Tibial artery (tissue), 4 donors: ENCODE measurements around the gene TRIM8.

Source experiments
- DNase-seq, 2 donors: peaks; one replicate each; pipeline ENCODE4 v3.0.0-alpha.2; 2019
- H3K27ac ChIP-seq, 2 donors: fragments of 200-600 bp; sonication (generic) in 1 of 2; 1 replicate in 1 of 2; 2 replicates in 1 of 2; pipeline ENCODE4 v1.5.1; 2018 to 2019; ENCODE audit warnings: mild to moderate bottlenecking in 1 of 2
- H3K27me3 ChIP-seq, 2 donors: fragments of 200-600 bp; sonication (generic) in 1 of 2; one replicate each; pipeline versions ENCODE4 v1.5.1 to v1.6.0; 2016 to 2019
- H3K36me3 ChIP-seq, 3 donors: fragments of 200-600 bp; sonication (generic) in 2 of 3; one replicate each; pipeline ENCODE4 v1.5.1; 2016 to 2019; ENCODE audit warnings: mild to moderate bottlenecking in 2 of 3
- H3K4me1 ChIP-seq, 4 donors: fragments of 200-600 bp; sonication (generic) in 2 of 4; 1 replicate in 3 of 4; 2 replicates in 1 of 4; pipeline ENCODE4 v1.5.1; 2016 to 2019
- H3K4me3 ChIP-seq, 2 donors: fragments of 200-600 bp; sonication (generic) in 1 of 2; 1 replicate in 1 of 2; 2 replicates in 1 of 2; pipeline ENCODE4 v1.5.1; 2018 to 2019; ENCODE audit warnings: mild to moderate bottlenecking in 2 of 2
- H3K9me3 ChIP-seq, 3 donors: fragments of 200-600 bp; sonication (generic) in 1 of 3; one replicate each; pipeline ENCODE4 v1.5.1; 2016 to 2019
- CTCF ChIP-seq, 2 experiments: fragments of 200-600 bp in 1 of 2; fragments of 450-650 bp in 1 of 2; IDR thresholded peaks; one replicate each; pipeline ENCODE4 v1.5.1; 2017 to 2019; ENCODE audit warnings: antibody characterized with exemption in 2 of 2, mild to moderate bottlenecking in 1 of 2, moderate library complexity in 1 of 2
- intact Hi-C: fragments of 100-400 bp; cut with DNase I; formaldehyde crosslinking; loops from one replicate; pipeline ENCODE4 v1.15.0; 2023; ENCODE audit warnings: low total_unique reads

The TRIM8 gene

GRCh38 chr10:102701796-102702195 is 57.5 kb downstream of the TRIM8 start:
- Histone ChIP-seq H3K4me3 (no peak overlapping the region), H3K36me3 (peaks cover 23 to 35% (median 26%) of the 10 kb centered on the region in 3 donors), H3K4me1 (no peaks in the 10 kb centered on the region), H3K27ac (no peak overlapping the region), H3K27me3 (no peaks in the 10 kb centered on the region), H3K9me3 (no peaks in the 10 kb centered on the region)
- no peak for DNase-seq
- TF ChIP-seq CTCF (IDR thresholded peaks at IDR 0.05) = no peak
- intact Hi-C loops = no loop called here

- H3K36me3 ChIP-seq = peaks cover 14 to 26% (median 17%) of the 10 kb centered on the region in 3 donors
- H3K9me3 ChIP-seq = no peaks in the 10 kb centered on the region
- no peaks in the 10 kb centered on the region for H3K27me3 ChIP-seq
- no peaks in the 10 kb centered on the region for H3K4me1 ChIP-seq
- intact Hi-C loops = no loop called here
- TF ChIP-seq CTCF (IDR thresholded peaks at IDR 0.05) = no peak
- H3K4me3 ChIP-seq = no peak overlapping the region
- no peak overlapping the region for H3K27ac ChIP-seq
- DNase-seq = no peak
Observed at GRCh38 chr10:102702742-102703141, 58.5 kb downstream of the TRIM8 start.

DNA sequence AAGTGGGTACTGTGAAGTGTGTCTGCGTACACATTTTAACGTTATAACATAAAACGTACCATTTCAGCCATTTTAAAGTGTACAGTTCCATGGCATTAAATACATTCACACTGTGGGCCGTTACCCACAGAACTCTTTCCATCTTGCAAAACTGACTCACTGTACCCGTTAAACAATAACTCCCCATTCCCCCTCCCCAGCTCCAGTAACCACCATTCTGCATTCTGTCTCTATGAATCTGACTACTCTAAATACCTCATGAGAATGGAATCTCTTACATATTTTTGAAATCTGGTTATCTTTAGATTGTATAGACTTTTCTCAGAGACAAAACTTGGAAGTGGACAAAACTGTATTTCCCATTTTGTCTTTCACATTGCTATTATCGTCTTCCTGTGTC is 60.6 kb downstream of the TRIM8 start:
- no peak overlapping the region for H3K4me3 ChIP-seq
- intact Hi-C loops = no loop called here

DNA sequence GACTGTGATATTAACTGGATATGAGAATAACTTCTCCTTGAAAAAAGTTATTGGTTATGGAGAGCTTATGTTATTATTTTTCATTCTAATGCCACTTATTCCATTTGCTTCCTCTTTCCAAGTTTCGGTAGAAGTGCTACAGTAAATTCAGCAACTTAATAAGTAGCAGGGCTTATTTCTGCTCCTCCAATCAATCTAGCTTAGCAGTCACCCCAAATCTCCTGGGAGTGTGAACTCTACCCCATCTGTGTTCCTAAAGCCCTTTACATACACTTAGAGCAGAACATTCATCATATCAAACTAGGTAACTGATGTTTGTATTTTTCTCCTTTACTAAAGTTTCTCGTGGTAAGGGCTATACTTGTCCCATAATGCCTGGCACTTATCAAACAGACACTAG is 61.3 kb downstream of the TRIM8 start:
- Histone ChIP-seq H3K4me1 (no peaks in the 10 kb centered on the region), H3K4me3 (no peak overlapping the region), H3K9me3 (no peaks in the 10 kb centered on the region), H3K27ac (no peak overlapping the region), H3K27me3 (no peaks in the 10 kb centered on the region), H3K36me3 (peaks cover 0 to 8% (median 0%) of the 10 kb centered on the region in 3 donors)
- DNase-seq = no peak
- no peak for TF ChIP-seq CTCF (IDR thresholded peaks at IDR 0.05)
- intact Hi-C loops = no loop called here

More for the DNA sequence above, 60.6 kb downstream of the TRIM8 start:
- Histone ChIP-seq H3K27me3 (no peaks in the 10 kb centered on the region), H3K27ac (no peak overlapping the region), H3K36me3 (peaks cover 0 to 8% (median 0%) of the 10 kb centered on the region in 3 donors), H3K9me3 (no peaks in the 10 kb centered on the region), H3K4me1 (no peaks in the 10 kb centered on the region)
- DNase-seq = no peak
- no peak for TF ChIP-seq CTCF (IDR thresholded peaks at IDR 0.05)
